GM19395 (cell line): ENCODE data around the gene RAB17.
"Not testable (repeated sequence)": the region's sequence is repeated elsewhere in the genome, so short reads cannot be mapped to it uniquely, and the experiment has no call there.

Source experiments
- ATAC-seq: cut with Tn5 transposase; IDR thresholded peaks from one replicate; pipeline ENCODE4 v1.9.1; 2021; ENCODE audit warnings: mild to moderate bottlenecking, moderate library complexity; ENCODE audit not compliant: unreplicated experiment

RAB17 gene

DNA sequence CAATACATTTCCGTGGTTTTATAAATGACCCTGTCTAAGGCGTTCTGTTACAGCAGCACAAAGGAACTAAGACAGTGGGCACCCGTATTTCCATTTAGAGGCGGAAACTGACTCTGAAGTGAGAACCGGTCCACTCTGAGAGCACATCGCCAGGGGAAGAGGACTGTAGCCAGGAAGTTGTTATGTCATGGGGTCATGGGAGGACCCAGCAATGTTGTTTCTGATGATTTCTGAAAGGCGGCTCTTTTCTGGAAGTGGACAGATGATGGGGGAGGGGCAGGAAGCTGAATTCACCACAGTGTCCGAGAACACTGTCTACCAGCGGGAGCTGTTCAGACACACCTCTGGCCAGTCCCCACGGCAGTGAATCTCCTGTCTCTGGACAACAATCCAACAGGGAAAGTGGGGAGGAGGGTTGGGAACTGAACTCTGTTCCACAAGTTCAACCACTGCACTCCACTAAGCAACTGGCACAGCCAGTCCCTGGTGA lies 34.7 kb upstream of the RAB17 start:
- ATAC-seq = no peak

DNA sequence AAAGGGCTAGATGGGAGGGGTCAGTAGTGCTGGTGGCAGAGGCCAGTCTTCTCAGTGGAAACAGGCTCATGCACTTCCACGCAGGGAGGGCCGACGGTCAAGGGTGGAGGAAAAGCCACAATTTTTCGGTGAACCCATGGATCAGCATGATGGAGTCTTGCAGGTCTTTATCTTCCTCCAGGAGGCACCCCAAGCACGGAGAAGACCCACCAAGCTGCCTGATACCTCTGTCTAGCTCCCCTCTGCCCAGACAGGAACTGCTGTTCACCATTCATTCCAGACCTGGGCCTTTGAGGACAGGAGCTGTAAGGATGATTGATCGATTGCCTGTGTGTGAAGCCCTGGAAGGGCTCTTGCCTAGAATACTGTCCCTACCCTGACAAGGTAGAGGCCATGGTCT lies 34.0 kb upstream of the RAB17 start:
- ATAC-seq = no peak

DNA sequence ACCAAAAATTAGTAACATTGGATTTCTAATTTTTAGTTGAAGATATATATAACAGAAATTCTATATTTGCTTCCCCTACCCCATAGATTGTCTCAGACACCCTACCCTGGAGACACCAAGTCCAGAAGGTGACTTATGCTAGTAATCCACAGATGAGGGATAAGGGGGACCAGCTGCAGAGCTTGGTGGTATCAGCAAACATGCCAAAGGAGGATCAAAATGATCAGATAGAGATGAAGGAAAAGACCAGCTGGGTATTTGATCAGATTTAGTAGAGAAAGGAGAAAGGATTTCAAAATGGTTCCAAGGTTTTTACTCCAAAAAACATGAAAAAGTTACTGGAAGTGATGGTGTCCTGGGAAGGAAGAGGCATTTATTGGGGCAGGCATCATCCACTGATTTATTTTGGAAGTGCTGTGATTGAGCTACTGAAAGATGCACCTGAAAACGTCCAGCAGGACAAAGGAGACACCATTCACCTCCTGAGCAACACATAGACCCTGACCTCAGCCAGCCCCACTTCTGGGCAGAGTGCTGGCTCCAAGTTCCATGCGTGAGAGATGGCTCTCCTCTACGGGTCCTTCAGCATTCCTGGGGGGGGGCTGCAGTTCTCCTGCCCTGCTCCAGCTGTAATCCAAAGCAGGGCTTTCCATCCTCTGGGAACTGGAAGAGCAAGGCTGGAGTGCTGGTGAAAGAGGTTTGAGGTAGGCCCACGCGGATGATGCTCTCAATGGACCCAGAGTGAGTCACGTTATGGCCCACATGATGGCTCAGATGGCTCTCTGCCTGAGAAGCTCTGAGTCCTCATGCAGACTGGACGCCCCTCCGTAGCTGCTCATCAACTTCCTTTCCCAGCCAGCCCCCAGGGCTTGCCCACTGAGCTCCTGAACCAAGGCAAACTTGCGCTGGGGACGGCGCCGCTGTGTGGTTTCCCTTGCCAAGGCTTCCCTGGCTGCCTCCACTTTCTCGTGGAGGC lies 33.2 kb upstream of the RAB17 start:
- no peak for ATAC-seq

DNA sequence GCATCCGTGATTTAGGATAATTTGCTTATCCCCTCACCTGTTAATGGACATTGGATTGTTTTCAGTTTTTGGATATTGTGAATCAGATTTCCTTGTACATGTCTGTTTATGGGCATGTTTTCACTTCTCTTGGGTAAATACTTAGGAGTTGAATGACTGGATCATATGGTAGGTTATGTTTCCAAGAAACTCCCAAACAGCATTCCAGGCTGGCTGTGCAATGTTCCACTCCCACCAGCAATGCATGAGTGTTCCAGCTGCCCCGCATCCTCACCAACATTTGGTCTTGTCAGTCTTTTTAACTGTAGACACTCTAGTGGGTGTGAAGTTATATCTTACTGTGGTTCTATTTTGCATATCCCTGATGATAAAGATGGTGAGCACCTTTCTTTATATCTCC lies 27.9 kb upstream of the RAB17 start:
- no peak for ATAC-seq

DNA sequence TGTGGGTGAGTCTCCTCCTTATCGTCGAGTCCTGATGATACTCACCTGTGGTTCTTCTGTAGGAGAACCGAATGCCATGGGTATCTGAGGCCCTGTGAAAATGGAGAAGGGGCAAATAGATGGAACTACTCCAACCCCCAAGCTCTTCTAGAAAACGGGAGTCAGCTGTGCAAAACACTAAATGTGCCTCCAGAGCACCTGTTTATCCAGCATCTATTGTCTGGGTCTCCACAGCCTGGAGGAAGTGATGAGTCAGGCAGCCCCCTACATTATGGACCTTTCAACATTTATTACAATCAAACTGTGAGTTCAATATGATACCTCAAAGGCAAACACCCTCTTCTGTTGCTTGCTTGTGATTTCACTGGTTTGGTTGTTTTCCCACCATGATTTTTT lies 27.1 kb upstream of the RAB17 start:
- ATAC-seq = no peak

DNA sequence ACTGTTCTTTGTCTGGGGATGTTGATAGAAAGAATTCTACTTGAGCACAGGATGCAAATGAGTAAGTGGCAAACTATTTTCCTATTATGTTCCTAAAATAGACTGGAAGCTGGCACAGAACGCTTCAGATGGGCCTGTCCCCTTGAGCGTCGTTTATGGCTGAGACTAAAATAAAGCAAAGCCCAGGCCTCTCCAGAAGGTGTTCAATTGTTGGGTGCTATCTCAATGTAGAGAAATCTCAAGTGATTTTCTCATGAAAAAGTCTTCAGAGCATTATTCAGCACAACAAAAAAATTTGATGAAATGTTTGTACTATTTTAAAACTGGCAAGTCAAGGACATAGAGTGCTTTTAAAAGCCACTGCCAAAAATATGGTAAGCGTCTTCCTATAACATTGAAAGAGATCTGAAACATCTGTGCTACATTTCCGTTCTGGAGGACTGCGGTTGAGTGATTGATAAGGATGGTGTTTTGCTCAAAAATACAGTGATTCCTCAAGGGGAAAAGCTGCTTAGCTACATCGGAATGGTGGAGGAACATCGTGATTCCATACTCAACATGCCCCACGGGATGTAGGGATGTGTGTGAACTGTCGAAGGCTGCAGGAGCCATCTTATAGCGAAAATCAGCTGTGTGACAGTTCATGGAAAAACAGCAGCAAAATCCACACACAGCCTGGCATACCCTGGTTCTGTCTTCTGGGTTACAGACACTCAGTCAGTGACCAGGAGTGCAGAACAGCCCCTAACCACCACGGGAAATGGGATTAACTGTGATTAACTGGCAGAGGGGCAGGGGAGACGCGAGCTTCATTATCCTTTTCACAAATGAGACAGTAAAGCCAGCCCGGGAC lies 26.4 kb upstream of the RAB17 start:
- no peak for ATAC-seq

DNA sequence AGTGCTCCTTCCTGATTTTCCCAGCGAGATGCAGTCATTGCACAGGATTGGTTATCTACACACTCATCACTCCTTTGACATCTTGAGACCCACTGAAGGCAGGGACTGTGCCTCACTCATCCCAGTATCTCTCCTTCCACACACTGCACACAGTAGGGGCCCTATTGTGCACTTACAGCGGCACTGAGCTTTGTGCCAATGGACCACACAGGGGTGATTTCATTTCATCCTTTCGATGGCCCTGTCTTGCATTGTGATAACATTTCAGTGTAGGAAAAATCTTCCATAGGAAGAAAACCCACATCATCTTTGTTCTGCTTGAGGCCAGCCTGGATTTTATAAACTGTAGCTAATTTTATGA lies 25.8 kb upstream of the RAB17 start:
- ATAC-seq = no peak

DNA sequence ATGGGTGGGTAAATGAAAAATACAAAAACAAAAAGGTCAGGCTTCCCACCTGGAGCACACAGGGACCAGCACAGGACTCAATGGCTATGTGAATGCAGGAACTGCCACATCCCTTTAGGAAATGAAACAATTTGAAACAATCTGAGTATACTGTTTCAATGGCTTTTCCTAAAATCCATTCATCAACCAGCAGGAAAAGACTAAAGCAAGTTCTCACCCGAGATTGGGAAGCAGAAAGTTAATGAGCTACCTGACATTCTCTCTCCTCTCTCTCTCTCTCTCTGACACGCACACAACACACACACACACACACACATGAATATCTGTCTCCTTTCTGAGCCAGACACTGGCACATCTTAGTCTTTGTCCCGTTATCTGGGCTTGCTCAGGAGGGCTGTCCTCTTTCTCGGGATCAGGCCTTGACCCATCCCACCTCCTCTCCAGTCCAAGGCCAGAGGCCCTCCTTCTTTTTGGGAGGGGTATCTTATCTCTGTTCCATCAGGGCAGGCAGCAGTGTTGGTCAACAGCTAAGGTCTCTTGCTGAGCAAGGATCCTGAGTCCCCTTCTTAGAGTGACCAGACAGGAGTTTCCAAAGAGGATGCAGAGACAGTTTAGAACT lies 25.2 kb upstream of the RAB17 start:
- ATAC-seq = no peak

DNA sequence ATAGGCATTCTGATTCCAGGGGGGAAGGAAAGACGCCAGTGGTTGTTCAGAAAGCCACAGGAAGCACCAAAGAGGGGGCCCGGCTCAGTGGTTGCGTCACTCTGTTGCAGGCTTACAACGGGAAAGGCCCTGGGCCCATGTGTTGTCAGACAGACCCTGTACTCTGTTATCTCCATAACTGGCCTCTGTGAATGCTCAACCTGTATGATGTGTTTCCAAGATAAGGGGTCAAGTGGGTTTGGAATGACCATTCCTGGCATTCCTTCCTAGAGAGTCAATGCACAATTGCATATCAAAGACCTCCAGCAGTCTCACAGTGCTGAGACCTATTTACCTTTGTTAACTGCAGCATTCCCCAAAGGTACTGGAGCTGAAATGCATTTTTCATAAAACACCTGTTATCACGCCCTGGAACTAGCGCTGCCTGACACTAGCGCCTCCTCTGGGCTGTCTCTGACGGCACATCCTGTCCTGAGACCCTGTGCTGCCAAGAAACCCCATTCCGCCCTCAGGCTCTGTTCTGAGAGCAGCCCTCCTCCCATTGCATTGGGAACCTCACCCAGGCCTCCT lies 23.7 kb upstream of the RAB17 start:
- ATAC-seq = no peak

DNA sequence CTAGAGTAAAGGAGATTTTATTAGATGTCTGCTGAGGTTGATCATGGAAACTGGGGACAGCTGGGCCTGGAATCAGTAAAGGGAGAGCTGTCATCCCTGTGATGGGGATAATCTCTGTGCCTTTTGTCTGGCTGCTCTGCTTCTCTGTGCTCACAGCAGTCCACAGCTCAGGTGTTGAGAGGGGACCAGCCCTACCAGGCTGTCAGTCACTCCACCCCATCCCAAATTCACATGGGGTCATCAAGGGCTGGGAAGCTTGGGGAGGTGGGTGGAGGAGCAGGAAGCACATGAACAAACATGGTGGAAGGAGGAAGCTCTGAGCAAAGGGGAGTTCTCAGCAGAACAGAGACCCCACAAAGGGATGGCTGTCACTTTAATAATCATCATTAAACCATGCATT lies 23.1 kb upstream of the RAB17 start:
- no peak for ATAC-seq

DNA sequence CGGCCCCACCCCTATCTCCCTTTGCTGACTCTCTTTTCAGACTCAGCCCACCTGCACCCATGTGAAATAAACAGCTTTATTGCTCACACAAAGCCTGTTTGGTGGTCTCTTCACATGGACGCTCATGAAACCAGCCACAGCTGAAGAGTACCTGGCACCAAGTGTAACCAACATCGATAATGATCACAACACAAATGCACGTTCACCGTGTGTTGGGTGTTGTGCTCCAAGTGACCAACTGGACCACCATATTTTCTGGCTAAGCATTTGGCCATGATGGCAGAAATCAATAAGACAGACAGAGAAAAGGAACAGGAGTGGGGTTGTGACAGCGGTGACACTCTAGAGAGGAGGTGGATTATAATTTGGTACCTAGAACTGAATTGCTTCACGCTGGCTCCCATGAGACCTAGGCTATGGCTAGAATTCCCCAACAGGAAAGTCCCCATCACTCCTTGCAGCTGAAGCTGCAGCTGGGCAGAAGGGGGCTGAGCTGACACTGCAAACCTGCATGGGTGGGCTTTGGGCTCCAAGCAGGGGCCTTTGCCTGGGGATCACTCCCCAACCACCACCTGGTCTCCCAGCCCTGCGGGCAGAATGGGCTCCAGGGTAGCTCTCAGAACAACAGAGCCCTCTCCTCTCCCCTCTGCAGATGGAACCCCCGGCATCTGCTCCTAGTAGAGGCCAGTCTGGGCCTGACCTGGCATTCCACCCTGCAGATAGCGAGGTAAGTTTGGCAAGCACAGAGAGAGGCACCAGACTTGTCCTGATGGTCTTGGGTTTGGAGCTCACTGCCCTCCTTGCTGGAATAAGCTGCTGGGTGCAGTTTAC lies 22.2 kb upstream of the RAB17 start:
- ATAC-seq = no peak

DNA sequence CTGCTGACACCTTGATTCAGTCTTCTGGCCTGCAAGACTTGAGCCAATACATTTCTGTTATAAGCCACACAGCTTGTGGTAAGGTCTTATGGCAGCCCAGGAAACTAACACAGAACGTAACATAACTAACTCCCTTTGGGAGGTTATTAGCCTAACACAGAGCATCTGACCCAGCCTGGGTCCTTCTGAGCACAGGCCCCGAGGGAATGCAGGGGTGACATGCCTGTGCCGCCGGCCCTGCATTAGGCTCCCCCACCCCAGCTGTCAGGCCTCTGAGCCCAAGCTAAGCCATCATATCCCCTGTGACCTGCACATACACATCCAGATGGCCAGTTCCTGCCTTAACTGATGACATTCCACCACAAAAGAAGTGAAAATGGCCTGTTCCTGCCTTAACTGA lies 16.0 kb upstream of the RAB17 start:
- not testable (repeated sequence) for ATAC-seq

DNA sequence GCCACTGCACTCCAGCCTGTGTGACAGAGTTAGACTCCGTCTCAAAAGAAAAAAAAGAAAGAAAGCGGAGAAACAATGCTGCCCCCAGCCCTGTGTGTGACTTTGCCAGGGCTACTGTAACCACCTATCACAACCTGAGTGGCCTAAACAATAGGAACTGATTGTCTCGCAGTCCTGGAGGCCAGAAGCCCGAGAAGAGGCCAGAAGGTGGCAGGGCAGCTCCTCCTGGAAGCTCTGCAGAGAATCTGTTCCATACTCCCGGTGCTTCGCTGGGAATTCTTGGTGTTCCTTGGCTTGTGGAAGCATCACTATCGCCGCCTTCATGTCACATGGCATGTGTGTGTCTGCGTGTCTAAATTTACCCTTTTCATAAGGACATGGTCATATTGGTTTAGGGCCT lies 14.4 kb upstream of the RAB17 start:
- no peak for ATAC-seq

DNA sequence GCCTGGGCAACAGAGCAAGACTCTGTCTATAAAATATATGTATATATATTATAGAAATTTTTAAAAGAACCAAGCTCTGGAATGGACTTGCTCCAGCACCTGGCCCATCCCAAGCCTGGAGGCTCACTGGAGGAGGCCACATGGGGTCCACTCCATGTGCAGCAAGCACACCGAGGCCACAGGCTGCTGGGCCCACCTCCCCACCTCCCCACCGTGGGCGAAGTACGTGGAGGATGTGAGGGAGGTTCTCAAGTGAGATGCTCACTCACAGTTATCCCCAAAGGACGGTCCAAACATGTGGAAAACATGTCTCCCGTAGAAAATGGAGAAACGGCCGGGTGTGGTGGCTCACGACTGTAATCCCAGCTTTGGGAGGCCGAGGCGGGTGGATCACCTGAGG lies 13.9 kb upstream of the RAB17 start:
- no peak for ATAC-seq

DNA sequence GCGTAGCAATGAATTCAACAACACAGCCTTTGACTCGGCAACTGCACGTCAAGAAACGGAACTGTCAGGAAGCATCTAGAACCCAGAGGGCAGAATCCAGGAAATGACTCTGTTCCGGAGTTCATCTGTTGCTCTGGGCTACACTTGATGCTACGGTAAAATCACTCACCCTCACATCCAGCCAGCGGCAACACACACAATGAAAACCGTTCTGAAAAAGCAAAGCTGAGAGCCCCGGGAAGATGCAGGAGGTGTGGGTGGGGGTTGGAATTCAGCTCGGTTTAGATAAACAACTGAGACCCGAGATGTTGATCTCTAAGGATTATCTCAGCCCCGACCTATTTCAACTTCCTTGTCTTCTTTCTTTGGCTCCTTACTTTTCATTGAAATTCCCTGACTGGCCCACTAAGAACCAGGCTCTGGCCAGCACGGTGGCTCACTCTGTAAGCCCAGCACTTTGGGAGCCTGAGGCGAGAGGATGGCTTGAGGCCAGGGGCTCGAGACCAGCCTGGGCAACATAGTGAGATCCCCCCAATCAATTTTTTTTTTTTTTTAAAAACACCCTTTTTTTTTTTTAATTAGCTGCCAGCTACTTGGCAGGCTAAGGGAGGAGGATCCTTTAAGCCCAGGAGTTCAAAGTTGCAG lies 13.3 kb upstream of the RAB17 start:
- ATAC-seq = no peak

DNA sequence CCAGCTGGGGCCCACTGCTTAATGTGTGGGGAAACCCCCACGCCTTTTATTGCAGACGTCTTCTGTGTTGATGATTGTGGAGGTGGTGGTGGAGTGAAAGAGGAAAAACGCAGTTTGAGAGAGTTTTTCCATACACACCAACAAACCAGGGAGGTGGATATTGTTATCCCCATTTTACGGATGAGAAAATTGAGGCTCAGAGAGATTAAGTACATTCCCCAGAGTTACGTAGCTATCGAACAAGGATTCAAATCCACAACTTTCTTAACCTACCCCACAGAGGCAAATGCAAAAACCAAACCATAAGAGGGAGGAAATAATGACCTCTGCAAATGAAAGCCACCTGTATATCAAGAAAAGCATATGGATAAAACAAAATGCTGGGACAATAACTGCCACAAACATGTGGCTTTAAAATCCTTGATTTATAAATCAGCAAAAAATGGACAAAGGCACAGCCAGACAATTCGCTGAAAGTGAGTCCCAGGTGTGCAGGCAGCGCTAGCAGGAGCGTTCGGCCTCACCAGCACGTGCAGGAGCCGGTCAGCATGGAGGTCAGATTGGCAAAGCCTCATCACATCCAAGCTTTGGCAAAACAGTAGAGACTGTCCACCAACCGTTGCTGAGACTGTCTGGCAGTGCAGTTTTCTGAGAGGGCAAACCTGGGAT lies 12.6 kb upstream of the RAB17 start:
- no peak for ATAC-seq

DNA sequence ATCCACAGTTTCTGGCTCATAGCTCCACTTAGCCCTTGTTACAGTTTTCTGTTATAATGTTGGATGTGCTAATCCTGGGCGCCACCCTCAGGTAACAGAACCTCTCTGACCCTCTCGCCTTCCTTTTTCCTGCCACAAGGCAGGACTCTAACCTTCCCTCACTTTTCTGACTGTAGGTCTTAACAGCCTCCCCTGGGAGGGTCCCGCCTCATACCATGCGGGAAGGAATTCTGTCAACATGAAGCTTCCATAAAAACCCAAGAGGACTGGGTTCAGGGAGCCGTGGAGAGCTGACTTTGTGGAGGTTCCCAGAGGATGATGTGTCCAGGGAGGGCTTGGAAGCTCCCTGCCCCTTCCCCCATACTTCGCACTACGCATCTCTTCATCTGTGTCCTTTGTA lies 11.9 kb upstream of the RAB17 start:
- no peak for ATAC-seq

DNA sequence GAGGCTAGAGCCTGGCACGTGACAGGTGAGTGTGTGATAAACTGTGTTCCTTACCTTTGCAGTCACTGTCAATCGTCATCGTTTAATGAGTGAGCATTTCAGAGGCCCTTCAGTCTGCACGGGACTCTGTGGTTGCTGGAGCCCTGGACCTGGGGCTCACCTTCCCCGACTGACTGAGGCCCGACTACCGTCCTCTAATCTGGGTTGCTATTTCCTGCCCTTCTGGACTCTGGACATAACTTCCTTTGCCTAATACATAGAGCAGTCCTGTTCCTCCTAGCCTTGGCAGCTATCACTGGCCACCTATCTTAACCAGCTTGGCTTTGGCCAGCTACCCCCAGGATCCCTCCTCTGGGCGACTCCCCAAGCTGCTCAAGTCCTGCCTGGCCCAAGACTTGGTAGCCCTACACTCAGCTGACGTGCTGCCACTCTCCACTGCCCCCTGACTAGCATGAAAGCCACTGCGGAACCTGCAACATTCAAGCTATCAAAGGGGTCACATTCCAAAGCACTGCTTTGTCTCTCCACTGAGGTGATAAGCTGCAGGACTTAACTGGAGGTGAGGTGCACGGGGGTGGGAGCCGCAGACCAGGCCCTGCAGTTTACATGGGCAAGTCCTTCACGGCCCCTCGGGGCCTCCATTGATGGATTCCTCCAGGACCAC lies 11.1 kb upstream of the RAB17 start:
- no peak for ATAC-seq
